ENCODE data around the gene SCN7A.

- no peak for TF ChIP-seq POLR2A (IDR thresholded peaks at IDR 0.05)
- TF ChIP-seq, protein P1, sequence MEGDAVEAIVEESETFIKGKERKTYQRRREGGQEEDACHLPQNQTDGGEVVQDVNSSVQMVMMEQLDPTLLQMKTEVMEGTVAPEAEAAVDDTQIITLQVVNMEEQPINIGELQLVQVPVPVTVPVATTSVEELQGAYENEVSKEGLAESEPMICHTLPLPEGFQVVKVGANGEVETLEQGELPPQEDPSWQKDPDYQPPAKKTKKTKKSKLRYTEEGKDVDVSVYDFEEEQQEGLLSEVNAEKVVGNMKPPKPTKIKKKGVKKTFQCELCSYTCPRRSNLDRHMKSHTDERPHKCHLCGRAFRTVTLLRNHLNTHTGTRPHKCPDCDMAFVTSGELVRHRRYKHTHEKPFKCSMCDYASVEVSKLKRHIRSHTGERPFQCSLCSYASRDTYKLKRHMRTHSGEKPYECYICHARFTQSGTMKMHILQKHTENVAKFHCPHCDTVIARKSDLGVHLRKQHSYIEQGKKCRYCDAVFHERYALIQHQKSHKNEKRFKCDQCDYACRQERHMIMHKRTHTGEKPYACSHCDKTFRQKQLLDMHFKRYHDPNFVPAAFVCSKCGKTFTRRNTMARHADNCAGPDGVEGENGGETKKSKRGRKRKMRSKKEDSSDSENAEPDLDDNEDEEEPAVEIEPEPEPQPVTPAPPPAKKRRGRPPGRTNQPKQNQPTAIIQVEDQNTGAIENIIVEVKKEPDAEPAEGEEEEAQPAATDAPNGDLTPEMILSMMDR (IDR thresholded peaks at IDR 0.05), result no peak
Measured at GRCh38 chr2:166375195-166375735, 118.8 kb downstream of the SCN7A start.

Data from testis (tissue), 2 donors.